HG03460 (cell line): ENCODE results near the gene CARD11.
"Not testable (repeated sequence)": the region's sequence is repeated elsewhere in the genome, so short reads cannot be mapped to it uniquely, and the experiment has no call there.

Source experiments
- ATAC-seq: cut with Tn5 transposase; IDR thresholded peaks from one replicate; pipeline ENCODE4 v1.9.1; 2021; ENCODE audit not compliant: unreplicated experiment

CARD11 gene

GRCh38 chr7:2928613-2929311 lies 114.9 kb downstream of the CARD11 start:
- ATAC-seq, result no peak

GRCh38 chr7:2928256-2928612 lies 115.4 kb downstream of the CARD11 start:
- no peak for ATAC-seq

DNA sequence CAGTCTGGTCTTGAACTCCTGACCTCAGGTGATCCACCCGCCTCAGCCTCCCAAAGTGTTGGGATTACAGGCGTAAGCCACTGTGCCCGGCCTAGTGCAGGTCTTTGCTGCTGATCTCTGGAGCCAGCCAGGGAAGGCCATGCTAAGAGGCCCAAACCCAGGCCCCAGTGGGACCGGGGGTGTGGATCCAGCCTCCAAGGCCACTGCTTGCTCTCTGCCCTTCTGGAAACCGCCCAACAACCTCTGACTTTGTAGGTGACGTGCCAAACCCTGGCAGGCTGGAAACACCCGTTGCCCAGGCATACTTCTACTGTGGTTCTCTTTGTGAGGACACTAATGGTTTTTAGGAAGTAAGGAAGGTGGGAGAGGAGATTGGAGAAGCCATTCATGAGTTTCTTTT lies 116.1 kb downstream of the CARD11 start:
- no peak for ATAC-seq

GRCh38 chr7:2926896-2927405 lies 116.7 kb downstream of the CARD11 start:
- no peak for ATAC-seq

DNA sequence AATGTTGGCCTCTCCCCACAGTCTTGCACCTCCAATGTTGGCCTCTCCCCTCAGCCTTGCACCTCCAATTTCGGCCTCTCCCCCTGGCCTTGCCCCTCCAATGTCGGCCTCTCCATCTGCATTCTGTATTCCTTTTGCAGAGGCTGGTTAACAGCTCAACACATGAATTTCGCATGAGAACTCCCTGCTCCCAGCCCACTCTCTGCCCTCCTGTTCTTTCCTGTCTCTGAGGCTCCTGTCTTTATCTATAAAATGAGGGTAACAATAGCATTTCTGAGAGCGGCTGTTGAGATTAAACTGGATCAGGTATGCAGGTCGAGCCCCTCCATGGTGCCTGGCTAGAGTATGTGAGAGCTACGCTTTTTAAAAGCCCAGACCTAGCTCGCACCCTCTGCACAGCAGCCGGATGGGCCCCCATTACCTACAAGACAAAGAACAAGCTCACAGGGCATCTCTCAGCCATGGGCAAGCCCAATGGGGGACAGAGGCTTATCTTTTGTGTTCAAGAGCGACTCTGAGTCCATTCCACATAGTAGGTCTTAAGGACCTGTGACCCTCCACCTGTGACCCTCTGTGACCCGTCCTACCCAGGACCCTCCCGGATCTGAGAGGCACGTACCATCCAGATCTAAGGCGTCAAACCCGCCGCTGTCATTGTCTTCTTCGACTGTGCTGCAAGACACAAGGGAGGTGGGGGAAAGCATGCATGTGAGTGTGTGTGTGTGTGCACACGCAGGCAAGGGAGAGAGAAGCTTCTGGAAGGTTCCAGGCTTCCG lies 117.4 kb downstream of the CARD11 start:
- ATAC-seq, result no peak

GRCh38 chr7:2924866-2925840 lies 118.5 kb downstream of the CARD11 start:
- no peak for ATAC-seq

DNA sequence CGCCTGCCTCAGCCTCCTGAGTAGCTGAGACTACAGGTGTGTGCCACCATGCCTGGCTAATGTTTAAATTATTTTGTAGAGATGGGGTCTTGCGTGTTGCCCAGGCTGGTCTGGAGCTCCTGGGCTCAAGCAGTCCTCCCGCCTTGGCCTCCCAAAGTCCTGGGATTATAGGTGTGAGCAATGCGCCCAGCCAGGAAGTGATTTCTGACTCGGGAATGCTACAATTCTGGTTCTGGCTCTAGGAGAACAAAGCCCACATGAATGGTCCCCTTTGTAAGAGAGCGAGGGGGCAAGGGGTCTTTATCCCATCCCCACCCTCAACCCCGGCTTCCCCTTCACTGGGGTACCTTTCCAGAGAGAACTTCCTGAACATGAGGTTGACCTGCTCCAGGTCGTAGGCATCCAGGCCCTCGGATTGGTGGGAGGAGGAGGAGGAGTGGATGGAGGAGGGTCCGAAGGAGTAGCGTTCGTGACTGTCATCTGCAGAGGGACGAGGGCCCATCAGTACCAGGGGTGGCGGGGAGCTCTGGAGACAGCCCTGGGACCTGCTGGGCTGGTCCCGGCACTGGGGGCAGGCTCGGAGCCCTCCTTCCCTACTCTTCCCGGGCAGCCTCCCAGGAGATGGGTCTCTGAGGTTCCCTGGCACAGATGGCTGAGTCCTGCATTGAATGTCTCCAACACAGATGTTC lies 119.6 kb downstream of the CARD11 start:
- no peak for ATAC-seq

GRCh38 chr7:2923291-2923781 lies 120.3 kb downstream of the CARD11 start:
- ATAC-seq, result no peak

DNA sequence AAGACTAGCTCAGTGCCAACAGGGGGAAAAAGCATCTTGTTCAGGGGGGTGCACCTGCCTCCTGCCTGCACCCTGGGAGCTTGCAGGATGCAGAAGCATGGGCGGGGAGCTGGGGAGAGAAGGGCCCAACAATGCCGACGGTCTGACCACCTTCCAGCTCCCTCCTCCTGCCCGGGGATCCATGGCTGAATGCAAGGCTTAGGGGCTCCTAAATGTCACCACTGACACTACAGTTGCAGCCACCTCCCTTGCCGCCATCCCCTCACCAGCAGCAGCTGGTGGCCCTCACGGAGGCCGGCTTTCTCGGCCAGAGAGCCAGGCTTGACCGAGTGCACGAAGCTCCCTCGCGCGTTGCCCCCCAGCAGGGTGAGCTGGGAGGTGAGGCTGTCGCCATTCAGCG lies 120.8 kb downstream of the CARD11 start:
- ATAC-seq, result no peak

DNA sequence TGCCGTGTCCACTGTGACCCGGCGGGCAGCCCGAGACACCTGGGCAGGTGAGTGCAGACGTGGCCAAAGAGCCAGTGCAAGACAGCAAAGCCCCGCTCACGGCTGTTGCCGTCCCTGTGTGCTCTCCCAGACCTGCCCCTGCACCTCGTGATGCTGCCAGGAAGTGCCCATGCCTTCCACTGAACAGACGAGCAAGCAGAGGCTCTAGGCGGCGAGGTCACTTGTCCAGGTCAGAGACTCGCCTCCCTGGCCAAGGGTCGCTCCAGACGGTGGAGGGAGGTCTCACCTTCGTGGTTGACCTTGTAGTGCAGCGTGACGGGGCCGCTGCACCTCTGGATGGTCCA lies 121.3 kb downstream of the CARD11 start:
- ATAC-seq, result no peak

GRCh38 chr7:2921653-2922347 lies 121.9 kb downstream of the CARD11 start:
- ATAC-seq, result no peak

DNA sequence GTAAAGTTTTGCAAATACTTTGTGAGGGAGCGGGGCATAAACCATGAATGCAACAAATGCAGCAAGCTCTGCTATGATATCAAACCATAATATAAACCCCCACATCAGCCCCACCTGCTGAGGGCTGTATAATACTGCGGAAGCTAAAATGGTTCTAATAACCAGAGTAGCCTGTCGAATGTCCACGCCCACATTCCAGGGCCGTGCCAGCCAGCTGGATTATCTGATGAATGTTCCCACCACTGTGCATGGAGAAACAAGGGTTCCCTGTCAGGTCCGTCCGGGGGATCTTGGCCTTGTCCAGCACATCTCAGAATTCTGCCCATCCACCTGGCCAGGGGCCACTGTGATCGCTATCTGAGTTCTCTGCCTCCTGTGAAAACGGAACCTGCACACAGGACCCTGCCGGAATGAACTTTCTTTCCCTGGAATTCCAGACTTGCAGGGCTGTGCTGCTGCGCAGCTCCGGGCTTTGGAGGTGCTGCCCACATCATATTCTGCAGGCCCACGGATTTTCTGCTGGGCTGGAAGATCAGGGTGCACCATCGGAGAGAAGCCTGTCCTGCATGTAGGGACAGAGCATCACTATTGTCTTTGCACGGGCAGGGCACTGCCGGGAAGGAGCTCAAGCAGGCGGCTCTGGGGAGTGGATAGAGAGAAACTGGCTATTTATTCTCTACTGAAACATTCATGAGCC lies 122.6 kb downstream of the CARD11 start:
- no peak for ATAC-seq

GRCh38 chr7:2920480-2920879 lies 123.2 kb downstream of the CARD11 start:
- not testable (repeated sequence) for ATAC-seq

DNA sequence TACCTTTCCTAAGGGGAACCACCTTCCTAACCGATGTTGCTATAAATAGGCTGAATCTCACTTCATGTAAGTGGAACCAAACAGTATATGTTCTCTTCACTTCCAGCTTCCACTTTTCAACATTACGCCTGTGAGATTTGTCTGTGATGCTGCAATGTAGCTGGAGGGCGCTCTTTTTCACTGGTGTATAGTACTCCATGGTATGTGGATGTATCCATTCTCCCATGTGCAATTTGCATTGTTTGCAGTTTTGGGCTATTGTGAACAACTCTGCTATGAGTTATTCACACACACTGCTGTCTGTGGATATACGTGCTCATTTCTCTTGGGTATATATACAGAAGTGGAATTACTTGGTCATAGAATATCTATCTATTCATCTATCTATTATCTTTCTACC lies 123.6 kb downstream of the CARD11 start:
- no peak for ATAC-seq

GRCh38 chr7:2919256-2919655 lies 124.4 kb downstream of the CARD11 start:
- ATAC-seq, result no peak

DNA sequence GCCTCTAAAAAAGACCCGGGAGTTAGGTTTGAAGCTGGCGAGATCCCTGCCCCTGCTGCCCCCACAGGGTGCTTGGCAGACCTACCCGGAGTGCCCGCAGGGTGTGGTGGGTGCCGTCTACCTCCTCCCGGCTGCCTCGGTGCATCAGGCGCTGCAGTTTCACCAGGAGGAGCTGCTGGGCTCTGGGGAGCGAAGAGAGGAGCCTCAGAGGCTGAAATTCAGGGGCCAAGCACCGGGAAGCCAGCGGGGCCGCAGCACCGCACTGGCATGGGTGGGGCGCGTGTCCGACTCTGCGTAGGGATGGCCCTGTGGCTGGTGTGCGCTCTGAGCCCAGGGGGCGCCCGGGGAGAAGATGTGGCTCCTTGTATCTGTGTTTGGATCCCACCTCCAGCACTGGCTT lies 125.3 kb downstream of the CARD11 start:
- ATAC-seq, result no peak

DNA sequence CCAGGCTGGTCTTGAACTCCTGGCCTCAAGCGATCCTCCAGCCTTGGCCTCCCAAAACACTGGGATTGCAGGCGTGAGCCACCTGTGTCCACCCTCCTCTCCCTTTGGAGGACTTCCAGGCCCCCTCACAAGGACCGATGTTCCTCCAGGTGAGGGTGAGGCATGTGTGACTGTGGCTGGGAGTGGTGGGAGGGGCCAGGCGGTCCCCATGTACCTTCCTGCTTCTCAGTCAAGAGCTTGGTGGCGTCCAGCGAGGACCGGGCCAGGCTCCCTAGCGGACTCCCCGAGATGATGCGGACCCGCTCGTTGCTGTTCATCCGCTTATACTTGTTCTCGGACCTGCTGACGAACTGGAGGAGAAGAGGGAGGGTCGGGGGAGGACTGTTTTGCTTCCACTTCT lies 128.6 kb downstream of the CARD11 start:
- ATAC-seq, result no peak

GRCh38 chr7:2913760-2914387 lies 129.8 kb downstream of the CARD11 start:
- ATAC-seq, result no peak
